NCI-H2196 (cell line): Measurements from ENCODE around the gene RGMB.

ENCODE experiments used
- DNase-seq: peaks from one replicate; lab custom pipeline; 2025; ENCODE audit not compliant: unreplicated experiment; lab: John Stamatoyannopoulos, UW

The RGMB gene

DNA sequence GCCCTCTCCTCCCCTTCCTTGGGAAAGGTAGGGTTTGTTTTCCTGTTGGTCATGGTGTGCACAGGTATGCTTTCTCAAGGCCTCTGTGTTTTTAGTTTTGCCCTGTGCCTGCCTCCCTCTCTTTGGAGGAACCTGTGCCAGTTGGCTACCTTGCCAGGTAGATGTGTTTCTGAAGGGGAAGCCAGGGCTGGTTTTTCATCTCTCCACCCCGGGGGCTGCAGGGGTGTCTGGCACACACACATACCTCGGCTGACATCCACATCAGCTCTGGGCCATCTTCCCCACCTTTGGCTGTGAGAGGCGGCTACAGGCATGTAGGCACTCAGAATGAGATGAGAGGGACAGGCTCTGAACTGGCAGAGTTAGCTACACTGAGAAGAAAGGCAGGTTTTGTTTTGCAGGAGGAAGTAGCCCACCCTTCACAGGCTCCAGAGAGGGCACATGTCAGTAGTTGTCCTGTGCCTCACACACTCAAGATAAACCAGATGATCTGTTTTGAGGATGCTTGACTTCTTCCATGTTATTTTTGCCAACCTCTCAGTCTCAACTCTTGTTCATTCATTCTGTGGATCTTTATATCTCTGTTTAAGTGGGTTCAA is 9.7 kb downstream of the RGMB start:
- no peak for DNase-seq

DNA sequence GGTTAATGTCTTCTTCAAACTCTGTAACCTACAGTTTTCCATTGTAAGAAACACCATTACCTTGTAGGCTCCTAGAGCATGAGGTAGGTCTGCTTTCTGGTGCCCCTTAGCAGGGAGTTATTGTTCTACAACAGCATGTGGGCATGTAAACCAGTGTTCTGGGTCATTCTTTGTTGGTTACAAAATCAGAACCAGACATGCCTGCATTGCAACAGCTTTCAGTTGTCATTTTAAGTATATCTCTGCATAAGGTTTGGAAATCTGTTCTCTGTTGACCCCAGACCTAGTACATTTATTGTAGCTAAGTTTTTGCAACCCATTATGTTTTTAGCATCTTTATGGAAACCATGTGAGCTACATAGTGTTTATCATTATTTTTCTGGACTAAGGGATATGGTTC is 10.9 kb downstream of the RGMB start:
- no peak for DNase-seq

DNA sequence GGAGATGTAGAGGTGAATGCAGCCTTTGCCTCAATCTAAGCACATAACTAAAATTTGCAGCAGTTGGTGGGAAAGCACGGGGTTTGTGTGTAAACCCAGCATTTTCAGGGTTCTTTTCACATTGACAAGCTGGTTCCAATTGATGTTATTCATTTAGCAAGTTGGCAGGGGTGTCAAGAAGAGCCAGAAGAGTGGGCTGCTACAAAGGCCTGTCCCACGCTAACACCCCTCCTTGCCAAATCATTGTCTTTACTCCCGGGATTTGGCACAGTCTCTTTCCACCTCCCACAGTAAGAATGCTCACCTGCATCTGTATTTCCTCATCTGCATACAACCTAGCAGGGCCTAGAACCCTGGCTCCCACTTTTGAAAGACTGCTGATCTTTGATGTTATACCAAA is 11.8 kb downstream of the RGMB start:
- no peak for DNase-seq

- DNase-seq: no peak
These were observed 12.9 kb downstream of the RGMB start for GRCh38 chr5:98786191-98786853.

GRCh38 chr5:98787131-98787719 is 13.8 kb downstream of the RGMB start:
- DNase-seq: no peak

DNA sequence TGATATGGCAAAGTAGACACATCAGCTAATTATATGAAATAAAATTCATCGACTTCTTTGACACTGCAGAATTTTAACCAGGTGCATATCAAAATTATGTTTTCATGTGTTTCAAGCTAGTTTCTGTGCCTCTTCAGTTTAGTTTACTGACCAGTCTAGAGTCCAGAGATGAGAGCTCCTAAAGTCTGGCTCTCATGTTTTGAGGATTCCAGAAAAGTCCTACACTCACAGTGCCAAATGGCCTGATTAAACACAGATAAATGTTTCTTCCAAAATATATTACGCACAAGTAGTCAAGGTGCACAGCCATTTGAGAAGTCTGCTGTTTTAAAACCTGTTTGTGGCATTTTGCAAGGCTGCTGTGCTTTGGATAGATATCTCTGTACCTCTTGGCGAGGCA is 15.6 kb downstream of the RGMB start:
- no peak for DNase-seq

- DNase-seq: no peak
These were observed 17.6 kb downstream of the RGMB start for GRCh38 chr5:98791001-98791519.

- no peak for DNase-seq
These were observed 18.6 kb downstream of the RGMB start for GRCh38 chr5:98791898-98792580.

GRCh38 chr5:98793223-98793622 is 19.8 kb downstream of the RGMB start:
- no peak for DNase-seq

GRCh38 chr5:98794001-98794400 is 20.5 kb downstream of the RGMB start:
- no peak for DNase-seq

- DNase-seq: no peak
These were observed 21.1 kb downstream of the RGMB start for GRCh38 chr5:98794414-98795080.

DNA sequence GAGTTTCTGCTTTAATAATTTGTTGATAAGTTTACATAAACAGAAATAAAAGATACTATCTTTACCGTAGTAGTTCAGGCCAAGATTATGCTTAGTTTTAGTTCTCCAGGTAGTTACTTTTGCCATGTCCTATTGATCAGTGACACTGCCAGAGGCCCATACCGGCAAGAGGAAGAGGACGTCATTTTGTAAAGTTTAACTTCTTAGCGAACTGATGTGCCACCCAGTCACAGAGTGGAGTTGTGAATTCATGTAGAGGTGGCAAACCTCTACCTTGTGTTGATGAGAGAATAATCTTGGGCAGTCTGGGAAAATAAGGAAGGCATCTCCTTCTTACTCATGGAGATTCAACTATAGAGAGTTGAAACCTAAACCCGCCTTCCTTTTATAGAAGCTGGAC is 21.8 kb downstream of the RGMB start:
- no peak for DNase-seq

DNA sequence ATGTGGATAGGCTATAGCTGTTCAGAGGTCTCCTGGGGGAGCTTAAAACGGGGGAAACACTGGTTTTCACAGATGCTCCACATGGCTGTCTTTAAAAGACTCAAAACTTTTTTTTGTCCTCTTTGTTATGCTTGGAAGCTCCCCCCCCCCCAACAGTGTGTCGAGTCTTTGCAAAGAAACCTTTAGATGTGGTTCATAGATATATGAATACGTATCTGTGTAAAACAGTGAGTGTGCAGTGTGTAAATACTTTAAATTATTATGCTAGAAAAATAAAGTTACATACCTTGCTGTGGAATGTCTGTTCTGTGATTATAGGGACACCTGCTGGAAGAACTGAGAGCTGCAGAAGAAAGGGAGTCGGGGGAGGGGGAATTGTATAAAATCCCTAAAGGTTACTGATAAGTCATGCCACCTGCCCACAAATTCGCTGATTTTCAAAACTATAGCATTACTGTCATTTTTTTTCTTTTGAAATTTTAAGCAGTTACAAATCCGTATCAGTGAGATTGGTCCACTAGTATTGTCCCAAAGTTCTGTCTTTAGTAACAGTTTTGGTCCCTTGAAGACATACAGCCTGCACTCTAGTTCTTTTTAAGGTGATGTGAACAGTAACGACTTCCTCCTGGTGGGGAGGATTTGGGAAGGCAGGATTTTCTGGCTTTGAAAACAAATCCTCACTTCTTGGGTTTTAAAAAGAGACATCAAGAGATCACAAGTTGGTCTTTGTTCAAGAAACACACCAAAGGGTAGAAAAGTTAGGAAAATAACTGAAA is 22.9 kb downstream of the RGMB start:
- DNase-seq: peak; percentile 34

DNA sequence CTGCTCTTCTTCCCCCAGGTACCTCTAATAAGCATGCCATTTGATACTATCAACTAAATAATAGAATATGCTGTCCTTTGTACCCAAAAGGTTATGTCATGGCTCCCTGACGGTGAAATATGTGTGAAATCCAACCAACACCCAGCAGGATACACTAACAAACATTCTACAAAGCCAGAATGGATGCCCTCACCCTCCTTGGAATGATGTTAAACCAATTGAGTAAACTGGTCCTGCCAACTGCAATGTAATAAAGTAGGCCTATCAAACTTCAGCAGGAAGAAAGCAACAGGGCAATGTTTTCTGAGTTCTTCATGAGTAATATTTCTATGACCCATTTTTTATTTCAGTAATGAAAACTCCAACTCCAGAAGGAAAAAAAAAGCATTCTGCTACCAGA is 24.9 kb downstream of the RGMB start:
- no peak for DNase-seq

- no peak for DNase-seq
These were observed 25.4 kb downstream of the RGMB start for GRCh38 chr5:98798847-98799246.

DNA sequence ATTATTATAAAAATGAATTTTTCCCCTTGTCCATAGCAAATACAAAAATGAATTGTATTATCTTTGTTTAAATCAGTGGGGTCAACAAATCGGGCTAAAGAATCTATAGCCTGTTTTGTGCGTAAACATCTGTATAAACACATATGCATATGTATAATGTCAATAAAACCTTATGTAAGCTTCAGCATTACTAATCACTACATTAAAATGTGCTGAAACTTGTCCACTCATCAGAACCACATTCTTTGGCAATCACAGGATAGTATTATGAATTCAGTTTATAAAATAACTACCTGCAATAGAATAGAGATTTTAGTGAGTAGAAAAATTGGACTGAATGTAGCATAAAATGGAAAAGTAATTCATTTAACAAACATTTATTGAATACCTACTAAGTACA is 30.6 kb downstream of the RGMB start:
- no peak for DNase-seq

GRCh38 chr5:98805070-98805469 is 31.6 kb downstream of the RGMB start:
- no peak for DNase-seq

- DNase-seq: no peak
These were observed 34.3 kb downstream of the RGMB start for GRCh38 chr5:98807806-98808205.

- DNase-seq: no peak
These were observed 36.7 kb downstream of the RGMB start for GRCh38 chr5:98810206-98810605.

DNA sequence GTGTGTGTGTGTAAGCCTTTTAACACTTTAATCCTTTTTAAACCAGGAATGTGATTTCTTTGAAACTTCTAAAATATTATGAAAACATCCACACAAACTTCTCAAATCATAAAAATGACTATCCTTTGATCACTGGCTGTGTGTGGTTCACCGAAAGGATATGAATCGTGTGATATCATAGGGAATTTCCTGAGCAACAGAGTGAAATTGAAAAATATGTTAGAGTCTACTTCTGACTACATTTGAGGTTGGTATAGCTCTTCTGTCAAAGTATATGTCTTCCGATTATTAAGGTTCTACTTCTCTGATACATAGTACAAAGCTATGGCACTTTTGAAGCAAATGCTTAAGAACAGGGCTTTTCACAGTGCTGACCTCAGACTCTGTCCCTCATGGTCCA is 40.3 kb downstream of the RGMB start:
- no peak for DNase-seq
